H1 (cell line): Measurements from ENCODE around the gene LMTK3. TPM values are rescaled to one million over a fixed set of nuclear protein-coding genes. Genes with fewer than 3 reads are reported as not detected.

Experiments used
- CTCF ChIA-PET: fragments of 300-600 bp; sonication (Branson Sonifier 250); formaldehyde crosslinking; loops from one replicate; lab custom pipeline; 2021; ENCODE audit not compliant: partially characterized antibody; lab: Charles Lee
- POLR2A ChIA-PET: fragments of 300-600 bp; sonication (Branson Sonifier 250); formaldehyde crosslinking; loops from one replicate; lab custom pipeline; 2021; ENCODE audit warnings: inconsistent platforms; ENCODE audit not compliant: partially characterized antibody; lab: Charles Lee
- DNase-seq, 2 experiments: peaks; one replicate each; pipeline versions ENCODE4 v3.0.0 to v3.0.0-alpha.2; 2010 to 2022; ENCODE audit warnings: low spot score in 2 of 2, low read depth in 1 of 2, mixed read lengths in 1 of 2
- FAIRE-seq: peaks from 2 replicates; lab custom pipeline; 2011; peaks lifted over from hg19 to GRCh38; lab: Jason Lieb, UNC
- H2AFZ ChIP-seq: 2 replicates; pipeline ENCODE4 v1.8.1; 2012; ENCODE audit warnings: low read length, inconsistent platforms
- H2AK5ac ChIP-seq: 2 replicates; pipeline ENCODE4 v1.6.1; 2013; ENCODE audit warnings: low read depth, low read length
- H2BK120ac ChIP-seq: replicated peaks from 2 replicates; pipeline ENCODE3; 2013; ENCODE audit warnings: low read depth, low read length, inconsistent platforms
- H2BK12ac ChIP-seq: 2 replicates; pipeline ENCODE4 v1.6.1; 2013; ENCODE audit warnings: low read depth, low read length
- H2BK15ac ChIP-seq: 2 replicates; pipeline ENCODE4 v1.6.1; 2013; ENCODE audit warnings: low read length
- H2BK20ac ChIP-seq: 2 replicates; pipeline ENCODE4 v1.6.1; 2013; ENCODE audit warnings: low read length
- H2BK5ac ChIP-seq: 2 replicates; pipeline ENCODE4 v1.6.1; 2013; ENCODE audit warnings: low read depth, low read length
- H3K14ac ChIP-seq: 2 replicates; pipeline ENCODE4 v1.6.1; 2013; ENCODE audit warnings: inconsistent platforms; ENCODE audit not compliant: insufficient read length
- H3K18ac ChIP-seq: 2 replicates; pipeline ENCODE4 v1.6.1; 2013; ENCODE audit warnings: low read length; ENCODE audit errors: extremely low read depth
- H3K23ac ChIP-seq: 2 replicates; pipeline ENCODE4 v1.6.1; 2013; ENCODE audit warnings: inconsistent platforms; ENCODE audit not compliant: insufficient read length
- H3K23me2 ChIP-seq: 2 replicates; pipeline ENCODE4 v1.6.1; 2013; ENCODE audit warnings: low read depth, low read length
- H3K27ac ChIP-seq: 2 replicates; pipeline ENCODE4 v1.6.1; 2011; ENCODE audit warnings: low read depth, low read length, inconsistent platforms
- H3K27me3 ChIP-seq, 4 experiments: replicated peaks in 1 of 4; 1 replicate in 1 of 4; 2 replicates in 3 of 4; pipeline versions ENCODE4 v1.6.1 to v1.8.1; 2011 to 2013; ENCODE audit warnings: low read length in 3 of 4, mild to moderate bottlenecking in 3 of 4, inconsistent platforms in 2 of 4, mixed read lengths in 2 of 4, moderate library complexity in 1 of 4; ENCODE audit not compliant: control insufficient read depth in 3 of 4, insufficient read depth in 3 of 4; ENCODE audit errors: extremely low read depth in 1 of 4
- H3K36me3 ChIP-seq, 4 experiments: 2 replicates each; pipeline versions ENCODE4 v1.6.1 to v1.8.1; 2011 to 2013; ENCODE audit warnings: mild to moderate bottlenecking in 4 of 4, low read length in 3 of 4, moderate library complexity in 2 of 4, control low read depth in 1 of 4, inconsistent platforms in 1 of 4; ENCODE audit not compliant: insufficient read depth in 4 of 4, control insufficient read depth in 2 of 4
- H3K4ac ChIP-seq: replicated peaks from 2 replicates; pipeline ENCODE3; 2013; ENCODE audit warnings: low read length, low read depth, mixed read lengths, inconsistent platforms; ENCODE audit not compliant: insufficient read length
- H3K4me1 ChIP-seq, 4 experiments: replicated peaks in 1 of 4; 1 replicate in 1 of 4; 2 replicates in 3 of 4; pipeline versions ENCODE4 v1.6.1 to v1.8.1; 2011 to 2013; ENCODE audit warnings: low read length in 3 of 4, inconsistent platforms in 2 of 4, mixed read lengths in 1 of 4; ENCODE audit not compliant: insufficient read depth in 4 of 4, control insufficient read depth in 3 of 4
- H3K4me2 ChIP-seq, 2 experiments: 2 replicates each; pipeline versions ENCODE4 v1.6.1 to v1.8.1; 2011 to 2013; ENCODE audit warnings: low read depth in 2 of 2, low read length in 2 of 2, control low read depth in 1 of 2, inconsistent platforms in 1 of 2, mild to moderate bottlenecking in 1 of 2; ENCODE audit not compliant: insufficient read depth in 1 of 2
- H3K4me3 ChIP-seq, 4 experiments: fragments of 200-600, 300-600 bp in 1 of 4; sonication (generic), shearing (Covaris generic), sonication (Bioruptor Twin) in 1 of 4; 2 replicates each; pipeline versions ENCODE4 v1.5.1 to v1.8.1; 2011 to 2016; ENCODE audit warnings: low read length in 4 of 4, low read depth in 3 of 4, control low read depth in 2 of 4, inconsistent platforms in 2 of 4, mild to moderate bottlenecking in 2 of 4, mixed read lengths in 1 of 4, moderate library complexity in 1 of 4; ENCODE audit not compliant: insufficient read depth in 2 of 4; ENCODE audit errors: extremely low read depth in 1 of 4
- H3K56ac ChIP-seq: replicated peaks from 2 replicates; pipeline ENCODE3; 2013; ENCODE audit warnings: low read depth, mild to moderate bottlenecking, mixed read lengths, low read length, inconsistent platforms; ENCODE audit not compliant: insufficient read length
- H3K79me1 ChIP-seq: 2 replicates; pipeline ENCODE4 v1.6.1; 2013; ENCODE audit warnings: low read depth, low read length, control low read depth
- H3K79me2 ChIP-seq, 2 experiments: 2 replicates each; pipeline versions ENCODE4 v1.6.1 to v1.8.1; 2012 to 2013; ENCODE audit warnings: low read length in 2 of 2, mild to moderate bottlenecking in 2 of 2, inconsistent platforms in 1 of 2; ENCODE audit not compliant: insufficient read depth in 2 of 2, control insufficient read depth in 1 of 2
- H3K9ac ChIP-seq, 4 experiments: replicated peaks in 1 of 4; 1 replicate in 1 of 4; 2 replicates in 3 of 4; pipeline versions ENCODE4 v1.6.1 to v1.8.1; 2011 to 2013; ENCODE audit warnings: low read depth in 3 of 4, low read length in 3 of 4, control low read depth in 2 of 4, mild to moderate bottlenecking in 2 of 4, moderate library complexity in 2 of 4, inconsistent platforms in 1 of 4; ENCODE audit errors: extremely low read depth in 1 of 4
- H3K9me3 ChIP-seq, 2 experiments: 2 replicates each; pipeline versions ENCODE4 v1.6.1 to v1.8.1; 2012 to 2013; ENCODE audit warnings: mild to moderate bottlenecking in 2 of 2, moderate library complexity in 2 of 2, control low read depth in 1 of 2, inconsistent platforms in 1 of 2, low read depth in 1 of 2, low read length in 1 of 2, mixed read lengths in 1 of 2; ENCODE audit not compliant: insufficient read depth in 2 of 2
- H4K20me1 ChIP-seq, 2 experiments: replicated peaks in 1 of 2; 2 replicates each; pipeline versions ENCODE3 to v1.8.1; 2011 to 2013; ENCODE audit warnings: inconsistent platforms in 2 of 2, low read length in 2 of 2, mild to moderate bottlenecking in 1 of 2; ENCODE audit not compliant: insufficient read depth in 2 of 2, control insufficient read depth in 1 of 2
- H4K5ac ChIP-seq: 2 replicates; pipeline ENCODE4 v1.6.1; 2013; ENCODE audit warnings: low read length, low read depth, mixed read lengths, inconsistent platforms; ENCODE audit not compliant: insufficient read length
- H4K8ac ChIP-seq: 2 replicates; pipeline ENCODE4 v1.8.0; 2013; ENCODE audit warnings: mild to moderate bottlenecking, moderate library complexity, low read length, inconsistent platforms; ENCODE audit not compliant: insufficient read depth; ENCODE audit errors: extremely low read depth
- H4K91ac ChIP-seq: replicated peaks from 2 replicates; pipeline ENCODE3; 2013; ENCODE audit warnings: low read length, mixed read lengths, inconsistent platforms; ENCODE audit not compliant: insufficient read length
- POLR2AphosphoS5 ChIP-seq: IDR thresholded peaks from 2 replicates; pipeline ENCODE4 v1.6.1; 2011; ENCODE audit warnings: low read depth, low read length
- SIX5 ChIP-seq: IDR thresholded peaks from 2 replicates; pipeline ENCODE4 v1.6.1; 2011; ENCODE audit warnings: mild to moderate bottlenecking, low read depth, low read length
- whole genome bisulfite sequencing, 2 experiments: shearing (Covaris generic) in 1 of 2; methylation state at CpG; one replicate each; pipeline versions ENCODE4 v1.1.6 to v1.1.7; 2013 to 2015; ENCODE audit warnings: low lambda C conversion rate in 2 of 2, mixed read lengths in 2 of 2, inconsistent platforms in 1 of 2, low coverage in 1 of 2, missing lambda C conversion rate in 1 of 2; ENCODE audit not compliant: insufficient replicate concordance in 2 of 2, insufficient coverage in 1 of 2, insufficient read length in 1 of 2; ENCODE audit errors: extremely low coverage in 1 of 2, missing lambda C conversion rate in 1 of 2; 5-methylcytosine and 5-hydroxymethylcytosine counted together
- polyA plus RNA-seq, 7 experiments: library from polyadenylated mRNA; depleted of rRNA in 3 of 7; stranded (reverse) in 5 of 7; unstranded in 2 of 7; fragments of >200 nt in 5 of 7; fragments of 200-250 nt in 2 of 7; gene quantifications; 1 replicate in 5 of 7; 2 replicates in 1 of 7; 4 replicates in 1 of 7; pipeline versions ENCODE4 v1.2.1 to v1.2.3, GENCODE V29; 2011 to 2013; ENCODE audit warnings: missing spikeins in 2 of 7, mixed read lengths in 2 of 7
- total RNA-seq: library from RNA; stranded (reverse); fragmentation: NEBNext Ultra II Directional; extraction: Animal tissue kit (Norgen Biotek cat#: 25700); gene quantifications from 2 replicates; pipeline ENCODE4 v1.2.1, GENCODE V29; 2021

Gene LMTK3
- total and polyA plus RNA-seq, 2 of the 8 experiments (the other 6 are each of a cell fraction or from before 2014, with no cell fraction given) = 2.7 to 12.4 TPM

GRCh38 chr19:48477067-48477685, 34.5 kb downstream of the LMTK3 start:
- H2AK5ac ChIP-seq = no peak overlapping the region
- no peaks in the 10 kb centered on the region for H3K9me3 ChIP-seq
- no peak for DNase-seq
- no peak overlapping the region for H3K23ac ChIP-seq
- H3K79me1 ChIP-seq = no peaks in the 10 kb centered on the region; the same call in 1 of the 2 replicates
- no peak overlapping the region for H2BK5ac ChIP-seq
- peaks cover 2% of the 10 kb centered on the region; the same call in 1 of the 2 replicates for H3K23me2 ChIP-seq
- no peak overlapping the region for H2BK12ac ChIP-seq
- H4K8ac ChIP-seq = no peak overlapping the region
- H3K14ac ChIP-seq = no peak overlapping the region
- H3K27ac ChIP-seq = no peak overlapping the region
- TF ChIP-seq SIX5 (no peak), POLR2AphosphoS5 (peak; percentile 29; the same call in 1 of the 2 replicates)
- TF ChIP-seq, all 59 proteins: peak for 1
- Histone ChIP-seq H2BK20ac (no peak overlapping the region), H3K4me3 (no peak overlapping the region), H2AFZ (no peak overlapping the region), H2BK120ac (no peak overlapping the region), H3K4me2 (no peak overlapping the region), H3K27me3 (no peaks in the 10 kb centered on the region), H4K20me1 (peaks cover 15 to 16% of the 10 kb centered on the region in 2 experiments), H3K4me1 (0 out of 7 replicates have a peak, but pooled peaks cover 0 to 3% (median 0%) of the 10 kb centered on the region in 4 experiments), H2BK15ac (no peak overlapping the region), H4K91ac (no peak overlapping the region), H3K56ac (no peak overlapping the region), H3K36me3 (peaks cover 25 to 69% (median 55%) of the 10 kb centered on the region in 4 experiments), H3K18ac (no peak overlapping the region), H3K9ac (0 out of 7 replicates have a peak overlapping the region, but pooled peaks of 1 of the 4 experiments have one; percentile 22), H3K4ac (no peak overlapping the region), H3K79me2 (no peaks in the 10 kb centered on the region), H4K5ac (no peak overlapping the region)
- ChIA-PET POLR2A (interaction anchor here (1.0 to 11.4 kb wide), 3 partner anchors 16 to 134 kb away, joined by 3 to 176 read pairs (median 17); no protein-coding TSS in a partner anchor), CTCF (interaction anchor here (0.5 kb wide), 1 partner anchor 18 kb away, joined by 3 read pairs; no protein-coding TSS in a partner anchor)
- WGBS, 2 experiments = 89% methylated on average over 6 of the region's 10 CpGs; no CpG with 5 or more reads in 1 of the 2 experiments
- FAIRE-seq = no peak
